SK-N-SH treated with all-trans-retinoic acid at 6 μM for 48 hours (cell line): ENCODE measurements around the gene OR52W1.

Experiments
- ARNTL ChIP-seq: fragments of 450-650 bp; formaldehyde crosslinking; IDR thresholded peaks from 2 replicates; pipeline ENCODE4 v1.5.0; 2020; ENCODE audit warnings: low read depth, mild to moderate bottlenecking, moderate library complexity, borderline replicate concordance
- BACH2 ChIP-seq: fragments of 250-450 bp; sonication (Bioruptor Pico); IDR thresholded peaks from 2 replicates; pipeline ENCODE4 v1.9.0; 2021; ENCODE audit warnings: mild to moderate bottlenecking, borderline replicate concordance
- CREB5 ChIP-seq: fragments of 250-450 bp; sonication (Bioruptor Pico); IDR thresholded peaks from 2 replicates; pipeline ENCODE4 v1.5.1; 2020; ENCODE audit warnings: low read depth, mild to moderate bottlenecking, moderate library complexity
- ESRRG ChIP-seq: fragments of 250-450 bp; sonication (Bioruptor Pico); IDR thresholded peaks from 2 replicates; pipeline ENCODE4 v1.6.1; 2021; ENCODE audit warnings: mild to moderate bottlenecking
- ISL1 ChIP-seq: fragments of 250-450 bp; sonication (Bioruptor Pico); IDR thresholded peaks from 2 replicates; pipeline ENCODE4 v2.1.2; 2022; ENCODE audit warnings: mild to moderate bottlenecking, moderate library complexity
- PATZ1 ChIP-seq: fragments of 250-450 bp; sonication (Bioruptor Pico); IDR thresholded peaks from 2 replicates; pipeline ENCODE4 v1.8.0; 2020; ENCODE audit warnings: mild to moderate bottlenecking, moderate library complexity, borderline replicate concordance
- POU6F1 ChIP-seq: fragments of 250-450 bp; sonication (Bioruptor Pico); IDR thresholded peaks from 2 replicates; pipeline ENCODE4 v1.8.0; 2021; ENCODE audit warnings: low read depth, mild to moderate bottlenecking, moderate library complexity, borderline replicate concordance
- RARB ChIP-seq: fragments of 250-450 bp; sonication (Bioruptor Pico); IDR thresholded peaks from 2 replicates; pipeline ENCODE4 v1.8.0; 2021; ENCODE audit warnings: mild to moderate bottlenecking, moderate library complexity
- TSHZ2 ChIP-seq: fragments of 250-450 bp; sonication (Bioruptor Pico); IDR thresholded peaks from 2 replicates; pipeline ENCODE4 v1.5.0; 2020; ENCODE audit warnings: mild to moderate bottlenecking, moderate library complexity
- ZFP3 ChIP-seq: fragments of 250-450 bp; sonication (Bioruptor Pico); IDR thresholded peaks from 2 replicates; pipeline ENCODE4 v1.5.0; 2020; ENCODE audit warnings: mild to moderate bottlenecking, moderate library complexity
- ZFP30 ChIP-seq: fragments of 450-650 bp; formaldehyde crosslinking; IDR thresholded peaks from 2 replicates; pipeline ENCODE4 v1.5.0; 2022; ENCODE audit warnings: mild to moderate bottlenecking, moderate library complexity
- ZNF565 ChIP-seq: fragments of 450-650 bp; formaldehyde crosslinking; conservative IDR thresholded peaks from 2 replicates; pipeline ENCODE4 v1.5.0; 2020; ENCODE audit warnings: low read depth, mild to moderate bottlenecking, moderate library complexity
- ZNF70 ChIP-seq: fragments of 450-650 bp; formaldehyde crosslinking; IDR thresholded peaks from 2 replicates; pipeline ENCODE4 v1.5.0; 2020; ENCODE audit warnings: mild to moderate bottlenecking, moderate library complexity

- TF ChIP-seq ZNF70 = no peak
- TF ChIP-seq BACH2 (CRISPR knock-in tag) = no peak
- TF ChIP-seq PATZ1 (CRISPR knock-in tag) = no peak
- no peak for TF ChIP-seq RARB (CRISPR knock-in tag)
- no peak for TF ChIP-seq CREB5 (CRISPR knock-in tag)
- TF ChIP-seq POU6F1 = no peak
- TF ChIP-seq ESRRG = no peak
- no peak for TF ChIP-seq ZNF565 (CRISPR knock-in tag)
- TF ChIP-seq TSHZ2 (CRISPR knock-in tag) = no peak
- TF ChIP-seq ZFP30 (CRISPR knock-in tag) = no peak
- no peak for TF ChIP-seq ZFP3
- no peak for TF ChIP-seq ARNTL (CRISPR knock-in tag)
- TF ChIP-seq ISL1 (CRISPR knock-in tag) = no peak
Measured at GRCh38 chr11:6214530-6214929, 15.5 kb downstream of the OR52W1 start.
